ENCODE data around the gene RBMS3. TPM values are rescaled to one million over a fixed set of nuclear protein-coding genes. Genes with fewer than 3 reads are reported as not detected.

Gene RBMS3
- total and polyA plus RNA-seq, 2 experiments from 2014 or later: 3.2 to 7.4 TPM

DNA sequence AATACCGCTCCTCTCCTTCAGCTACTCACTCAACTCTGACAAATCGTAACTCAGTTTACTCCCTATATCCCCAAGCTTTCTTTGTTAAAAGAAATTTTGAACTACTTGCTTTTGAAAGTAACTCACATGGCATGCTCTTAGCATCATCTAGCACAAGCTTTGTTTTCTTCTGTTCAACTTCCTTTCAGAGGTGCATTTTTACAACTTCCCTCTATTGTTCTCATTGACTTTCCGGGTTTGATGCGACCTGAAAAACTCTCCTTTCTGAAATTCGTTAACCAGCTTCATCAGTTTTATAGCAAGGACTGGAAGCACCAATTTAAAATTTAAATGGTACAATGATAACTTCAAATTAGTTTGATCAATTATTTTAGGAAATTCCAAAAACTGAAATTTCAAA is 696.0 kb downstream of the RBMS3 start:
- Histone ChIP-seq H3K4me1 (ENCODE audit: insufficient read depth) (peaks cover 29% of the 10 kb centered on the region), H3K79me2 (replicated peaks; ENCODE audit: insufficient read depth) (no peaks in the 10 kb centered on the region), H3K9me2 (ENCODE audit: insufficient read depth) (no peaks in the 10 kb centered on the region), H3K36me3 (ENCODE audit: insufficient read depth) (no peaks in the 10 kb centered on the region), H3F3A (replicated peaks; ENCODE audit: low read depth) (no peaks in the 10 kb centered on the region), H2AFZ (no peak overlapping the region), H3K27ac (ENCODE audit: low read depth) (no peak overlapping the region), H3K27me3 (ENCODE audit: insufficient read depth) (no peaks in the 10 kb centered on the region), H3K4me3 (no peak overlapping the region), H4K20me1 (replicated peaks; ENCODE audit: insufficient read depth) (no peaks in the 10 kb centered on the region), H3K4me2 (no peak overlapping the region)
- DNase-seq (ENCODE audit: low spot score) (no peak), ATAC-seq (no peak)
- Mint-ChIP-seq H3K27ac (no peak overlapping the region), H3K36me3 (ENCODE audit: low read depth) (peaks cover 7% of the 10 kb centered on the region; the same call in 2 of the 3 replicates), H3K27me3 (ENCODE audit: insufficient read depth, low read depth, poor library complexity) (no peaks in the 10 kb centered on the region), H3K4me1 (peaks cover 24% of the 10 kb centered on the region), H3K9me3 (peaks cover 5% of the 10 kb centered on the region; the same call in 2 of the 3 replicates), H3K4me3 (no peak overlapping the region)
- TF ChIP-seq STAT1 (IDR thresholded peaks at IDR 0.05; ENCODE audit: unreplicated experiment): no peak
- TF ChIP-seq, protein P1, sequence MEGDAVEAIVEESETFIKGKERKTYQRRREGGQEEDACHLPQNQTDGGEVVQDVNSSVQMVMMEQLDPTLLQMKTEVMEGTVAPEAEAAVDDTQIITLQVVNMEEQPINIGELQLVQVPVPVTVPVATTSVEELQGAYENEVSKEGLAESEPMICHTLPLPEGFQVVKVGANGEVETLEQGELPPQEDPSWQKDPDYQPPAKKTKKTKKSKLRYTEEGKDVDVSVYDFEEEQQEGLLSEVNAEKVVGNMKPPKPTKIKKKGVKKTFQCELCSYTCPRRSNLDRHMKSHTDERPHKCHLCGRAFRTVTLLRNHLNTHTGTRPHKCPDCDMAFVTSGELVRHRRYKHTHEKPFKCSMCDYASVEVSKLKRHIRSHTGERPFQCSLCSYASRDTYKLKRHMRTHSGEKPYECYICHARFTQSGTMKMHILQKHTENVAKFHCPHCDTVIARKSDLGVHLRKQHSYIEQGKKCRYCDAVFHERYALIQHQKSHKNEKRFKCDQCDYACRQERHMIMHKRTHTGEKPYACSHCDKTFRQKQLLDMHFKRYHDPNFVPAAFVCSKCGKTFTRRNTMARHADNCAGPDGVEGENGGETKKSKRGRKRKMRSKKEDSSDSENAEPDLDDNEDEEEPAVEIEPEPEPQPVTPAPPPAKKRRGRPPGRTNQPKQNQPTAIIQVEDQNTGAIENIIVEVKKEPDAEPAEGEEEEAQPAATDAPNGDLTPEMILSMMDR (conservative IDR thresholded peaks at IDR 0.05; ENCODE audit: low read depth in 2 of 2): no peak
- no peak for TF ChIP-seq ZNF114 (CRISPR knock-in tag; IDR thresholded peaks at IDR 0.05)
- TF ChIP-seq EZH2phosphoT487 (IDR thresholded peaks at IDR 0.05; ENCODE audit: unreplicated experiment): no peak
- TF ChIP-seq NANOG (IDR thresholded peaks at IDR 0.05; ENCODE audit: borderline replicate concordance): no peak
- no peak for TF ChIP-seq JUNB (IDR thresholded peaks at IDR 0.05; ENCODE audit: unreplicated experiment)
- no peak for TF ChIP-seq ZNF462 (CRISPR knock-in tag; IDR thresholded peaks at IDR 0.05)
- TF ChIP-seq, protein P2, sequence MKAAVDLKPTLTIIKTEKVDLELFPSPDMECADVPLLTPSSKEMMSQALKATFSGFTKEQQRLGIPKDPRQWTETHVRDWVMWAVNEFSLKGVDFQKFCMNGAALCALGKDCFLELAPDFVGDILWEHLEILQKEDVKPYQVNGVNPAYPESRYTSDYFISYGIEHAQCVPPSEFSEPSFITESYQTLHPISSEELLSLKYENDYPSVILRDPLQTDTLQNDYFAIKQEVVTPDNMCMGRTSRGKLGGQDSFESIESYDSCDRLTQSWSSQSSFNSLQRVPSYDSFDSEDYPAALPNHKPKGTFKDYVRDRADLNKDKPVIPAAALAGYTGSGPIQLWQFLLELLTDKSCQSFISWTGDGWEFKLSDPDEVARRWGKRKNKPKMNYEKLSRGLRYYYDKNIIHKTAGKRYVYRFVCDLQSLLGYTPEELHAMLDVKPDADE (IDR thresholded peaks at IDR 0.05): no peak
- TF ChIP-seq, protein P3, sequence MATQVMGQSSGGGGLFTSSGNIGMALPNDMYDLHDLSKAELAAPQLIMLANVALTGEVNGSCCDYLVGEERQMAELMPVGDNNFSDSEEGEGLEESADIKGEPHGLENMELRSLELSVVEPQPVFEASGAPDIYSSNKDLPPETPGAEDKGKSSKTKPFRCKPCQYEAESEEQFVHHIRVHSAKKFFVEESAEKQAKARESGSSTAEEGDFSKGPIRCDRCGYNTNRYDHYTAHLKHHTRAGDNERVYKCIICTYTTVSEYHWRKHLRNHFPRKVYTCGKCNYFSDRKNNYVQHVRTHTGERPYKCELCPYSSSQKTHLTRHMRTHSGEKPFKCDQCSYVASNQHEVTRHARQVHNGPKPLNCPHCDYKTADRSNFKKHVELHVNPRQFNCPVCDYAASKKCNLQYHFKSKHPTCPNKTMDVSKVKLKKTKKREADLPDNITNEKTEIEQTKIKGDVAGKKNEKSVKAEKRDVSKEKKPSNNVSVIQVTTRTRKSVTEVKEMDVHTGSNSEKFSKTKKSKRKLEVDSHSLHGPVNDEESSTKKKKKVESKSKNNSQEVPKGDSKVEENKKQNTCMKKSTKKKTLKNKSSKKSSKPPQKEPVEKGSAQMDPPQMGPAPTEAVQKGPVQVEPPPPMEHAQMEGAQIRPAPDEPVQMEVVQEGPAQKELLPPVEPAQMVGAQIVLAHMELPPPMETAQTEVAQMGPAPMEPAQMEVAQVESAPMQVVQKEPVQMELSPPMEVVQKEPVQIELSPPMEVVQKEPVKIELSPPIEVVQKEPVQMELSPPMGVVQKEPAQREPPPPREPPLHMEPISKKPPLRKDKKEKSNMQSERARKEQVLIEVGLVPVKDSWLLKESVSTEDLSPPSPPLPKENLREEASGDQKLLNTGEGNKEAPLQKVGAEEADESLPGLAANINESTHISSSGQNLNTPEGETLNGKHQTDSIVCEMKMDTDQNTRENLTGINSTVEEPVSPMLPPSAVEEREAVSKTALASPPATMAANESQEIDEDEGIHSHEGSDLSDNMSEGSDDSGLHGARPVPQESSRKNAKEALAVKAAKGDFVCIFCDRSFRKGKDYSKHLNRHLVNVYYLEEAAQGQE (IDR thresholded peaks at IDR 0.05; ENCODE audit: unreplicated experiment): no peak
- no peak for TF ChIP-seq CREB1 (CRISPR knock-in tag; IDR thresholded peaks at IDR 0.05; ENCODE audit: low read depth)
- TF ChIP-seq POLR2AphosphoS5 (IDR thresholded peaks at IDR 0.05; ENCODE audit: low read depth): no peak
- TF ChIP-seq EZH2 (IDR thresholded peaks at IDR 0.05; ENCODE audit: low read depth, unreplicated experiment): no peak
- no peak for TF ChIP-seq ZNF331 (CRISPR knock-in tag; IDR thresholded peaks at IDR 0.05; ENCODE audit: low read depth)
